ENCODE measurements around the gene PFN4. TPM values are rescaled to one million over a fixed set of nuclear protein-coding genes. Genes with fewer than 3 reads are reported as not detected.

PFN4 gene
- total RNA-seq = 1 to 10 TPM in 2 of 9 donors, under 1 TPM in 4, not detected in 3; 0.41 to 1.6 (median 0.88) TPM
- 1 to 10 TPM in 1 of 3 donors, under 1 TPM in 2; 0.82 to 2.7 (median 0.84) TPM for polyA plus RNA-seq
- long read RNA-seq, donor 1 = 0 reads
- long read RNA-seq, donor 2 = 0 reads
- long read RNA-seq, donor 3 = 0 reads
- long read RNA-seq, donor 4 = 0 reads
- long read RNA-seq, donor 5, partial matches to known transcripts = 0 of 1 reads
- long read RNA-seq, donor 5, other reads (novel, unspliced or antisense) = 0 of 1 reads
- long read RNA-seq, donor 6 = 0 reads
- long read RNA-seq, donor 7 = 0 reads
- long read RNA-seq, donor 8 = 0 reads
- long read RNA-seq, donor 9 = 0 reads
- long read RNA-seq, donor 10 = 0 reads

- Histone ChIP-seq H3K9me3 (replicated peaks in 1 of 3) (no peaks in the 10 kb centered on the region), H3K36me3 (replicated peaks in 1 of 2) (no peaks in the 10 kb centered on the region), H3K4me3 (peak within 1 kb of the TSS; percentile 45 to 95 (median 70)), H3K4me1 (replicated peaks in 1 of 2) (peaks cover 5 to 18% of the 10 kb centered on the region in 2 donors), H3K27ac (peak within 1 kb of the TSS; percentile 70 to 98 (median 84)), H3K27me3 (no peaks in the 10 kb centered on the region)
- TF ChIP-seq CTCF (IDR thresholded peaks at IDR 0.05) (no peak), POLR2A (IDR thresholded peaks at IDR 0.05) (peak; percentile 81 to 82)
- peak; percentile 90 to 93 (median 91) for DNase-seq
- 0% methylated on average over 8 to 103 of the region's 103 CpGs; no CpG with 5 or more reads in 1 of the 4 donors for WGBS, 4 donors
- intact Hi-C loops (cut with DNase I) = no loop called here
Observed at GRCh38 chr2:24123195-24123921, at the start of gene PFN4, which contains the start of gene FAM228B. PFN4 (minus strand) TSS chr2:24123334; CDS start chr2:24122535, 799 bp downstream. FAM228B (plus strand) TSS chr2:24123469; CDS start chr2:24124362, 893 bp downstream.

GRCh38 chr2:24169023-24169422 is 45.9 kb upstream of the PFN4 start:
- intact Hi-C loops (cut with DNase I) = no loop called here
- Histone ChIP-seq H3K4me3 (no peak overlapping the region), H3K27me3 (no peaks in the 10 kb centered on the region), H3K36me3 (replicated peaks in 1 of 2) (no peaks in the 10 kb centered on the region), H3K4me1 (replicated peaks in 1 of 2) (no peaks in the 10 kb centered on the region), H3K9me3 (replicated peaks in 1 of 3) (no peaks in the 10 kb centered on the region), H3K27ac (no peak overlapping the region)
- 94 to 98% (median 97%) methylated on average over 5 of the region's 5 CpGs for WGBS, 4 donors
- DNase-seq = no peak
- TF ChIP-seq POLR2A (IDR thresholded peaks at IDR 0.05) (no peak), CTCF (IDR thresholded peaks at IDR 0.05) (no peak)

GRCh38 chr2:24164416-24164973 is 41.4 kb upstream of the PFN4 start:
- Histone ChIP-seq H3K4me1 (replicated peaks in 1 of 2) (no peaks in the 10 kb centered on the region), H3K36me3 (replicated peaks in 1 of 2) (no peaks in the 10 kb centered on the region), H3K27ac (no peak overlapping the region), H3K9me3 (replicated peaks in 1 of 3) (no peaks in the 10 kb centered on the region), H3K27me3 (no peaks in the 10 kb centered on the region), H3K4me3 (no peak overlapping the region)
- no peak for TF ChIP-seq POLR2A (IDR thresholded peaks at IDR 0.05)
- TF ChIP-seq CTCF (IDR thresholded peaks at IDR 0.05) = peak; percentile 38 to 69 (median 44)
- 52 to 60% (median 59%) methylated on average over 5 to 8 of the region's 8 CpGs for WGBS, 4 donors
- intact Hi-C loops (cut with DNase I) = no loop called here
- DNase-seq = peak in 3 of 7 donors; percentile 8 to 37 (median 25)

- intact Hi-C loops (cut with DNase I) = no loop called here
- no peak for DNase-seq
- H3K27ac ChIP-seq = no peak overlapping the region
- no peaks in the 10 kb centered on the region for H3K9me3 ChIP-seq (replicated peaks in 1 of 3)
- WGBS, 4 donors = 78 to 100% (median 86%) methylated on average over 2 of the region's 2 CpGs
- H3K36me3 ChIP-seq (replicated peaks in 1 of 2) = no peaks in the 10 kb centered on the region
- H3K4me1 ChIP-seq (replicated peaks in 1 of 2) = no peaks in the 10 kb centered on the region
- TF ChIP-seq CTCF (IDR thresholded peaks at IDR 0.05) (no peak), POLR2A (IDR thresholded peaks at IDR 0.05) (no peak)
- H3K4me3 ChIP-seq = no peak overlapping the region
- no peaks in the 10 kb centered on the region for H3K27me3 ChIP-seq
Observed at GRCh38 chr2:24163601-24164000, 40.5 kb upstream of the PFN4 start.

Data from adrenal gland (tissue), 19 donors.